Endothelial cell of umbilical vein (primary cell): ENCODE results near the gene PRRT4. TPM values are rescaled to one million over a fixed set of nuclear protein-coding genes. Genes with fewer than 3 reads are reported as not detected.
A peak's percentile ranks its signal among the peaks of the same experiment; 100 is the strongest.

Source experiments
- BruUV-seq: library from RNA; stranded (reverse); fragments of 400-500 nt; replicated peaks from 2 replicates; lab custom pipeline; 2021; lab: Mats Ljungman, UMichigan
- CTCF ChIA-PET: fragments of 300-600, 350-600 bp; sonication (Branson Sonifier 250); formaldehyde crosslinking; loops from one replicate; lab custom pipeline; 2021; ENCODE audit warnings: antibody characterized with exemption, inconsistent platforms; lab: Charles Lee
- POLR2A ChIA-PET: fragments of 300-600, 350-600 bp; sonication (Branson Sonifier 250); formaldehyde crosslinking; loops from one replicate; lab custom pipeline; 2021; ENCODE audit warnings: antibody characterized with exemption, inconsistent platforms; lab: Charles Lee
- DNase-seq: peaks from one replicate; pipeline ENCODE4 v3.0.0-alpha.2; 2011; ENCODE audit warnings: low read depth, low spot score
- FAIRE-seq: peaks from 2 replicates; lab custom pipeline; 2011; peaks lifted over from hg19 to GRCh38; lab: Jason Lieb, UNC
- H2AFZ ChIP-seq: 2 replicates; pipeline ENCODE4 v1.6.0; 2012; ENCODE audit warnings: low read depth, low read length, control low read depth, inconsistent platforms
- H3K27ac ChIP-seq: 2 replicates; pipeline ENCODE4 v1.5.1; 2011; ENCODE audit warnings: low read depth, mild to moderate bottlenecking, control low read depth, low read length, moderate library complexity; ENCODE audit not compliant: insufficient read depth
- H3K27me3 ChIP-seq, 2 experiments: 2 replicates each; pipeline versions ENCODE4 v1.6.0 to v1.6.1; 2011; ENCODE audit warnings: low read length in 2 of 2, mixed read lengths in 1 of 2; ENCODE audit not compliant: control insufficient read depth in 2 of 2, insufficient read depth in 2 of 2
- H3K36me3 ChIP-seq, 2 experiments: 2 replicates in 1 of 2; 3 replicates in 1 of 2; pipeline ENCODE4 v1.5.1; 2011; ENCODE audit warnings: low read length in 2 of 2, mild to moderate bottlenecking in 1 of 2, moderate library complexity in 1 of 2; ENCODE audit not compliant: control insufficient read depth in 2 of 2, insufficient read depth in 2 of 2; ENCODE audit errors: extremely low read depth in 1 of 2
- H3K4me1 ChIP-seq: 3 replicates; pipeline ENCODE4 v1.5.1; 2011; ENCODE audit warnings: mild to moderate bottlenecking, low read length; ENCODE audit not compliant: control insufficient read depth, insufficient read depth; ENCODE audit errors: extremely low read depth
- H3K4me2 ChIP-seq: 2 replicates; pipeline ENCODE4 v1.6.1; 2011; ENCODE audit warnings: low read length, control low read depth, mixed read lengths; ENCODE audit not compliant: insufficient read depth
- H3K4me3 ChIP-seq, 3 experiments: fragments of 200-600 bp in 1 of 3; sonication (generic), shearing (Covaris generic) in 1 of 3; replicated peaks in 1 of 3; 2 replicates each; pipeline ENCODE4 v1.5.1; 2011 to 2016; ENCODE audit warnings: control low read depth in 3 of 3, low read length in 3 of 3, mild to moderate bottlenecking in 2 of 3, inconsistent platforms in 1 of 3, low read depth in 1 of 3, moderate library complexity in 1 of 3; ENCODE audit not compliant: insufficient read depth in 1 of 3
- H3K79me2 ChIP-seq: 2 replicates; pipeline ENCODE4 v1.6.0; 2012; ENCODE audit warnings: low read length, inconsistent platforms; ENCODE audit not compliant: control insufficient read depth, insufficient read depth
- H3K9ac ChIP-seq: replicated peaks from 2 replicates; pipeline ENCODE3; 2011; ENCODE audit warnings: low read length, control low read depth; ENCODE audit not compliant: insufficient read depth; ENCODE audit errors: extremely low read depth
- H3K9me1 ChIP-seq: replicated peaks from 3 replicates; pipeline ENCODE4 v1.6.0; 2011; ENCODE audit warnings: mild to moderate bottlenecking, low read length; ENCODE audit not compliant: control insufficient read depth, insufficient read depth; ENCODE audit errors: extremely low read depth
- H3K9me3 ChIP-seq: replicated peaks from 2 replicates; pipeline ENCODE4 v1.5.1; 2012; ENCODE audit warnings: low read length, inconsistent platforms; ENCODE audit not compliant: control insufficient read depth, insufficient read depth
- H4K20me1 ChIP-seq: replicated peaks from 2 replicates; pipeline ENCODE3; 2011; ENCODE audit warnings: mild to moderate bottlenecking, low read length; ENCODE audit not compliant: control insufficient read depth, insufficient read depth; ENCODE audit errors: extremely low read depth
- EZH2 ChIP-seq: IDR thresholded peaks from 2 replicates; pipeline ENCODE4 v1.6.1; 2012; ENCODE audit warnings: borderline replicate concordance, low read depth, mild to moderate bottlenecking, moderate library complexity, low read length, inconsistent platforms; ENCODE audit not compliant: severe bottlenecking
- FOS ChIP-seq: IDR thresholded peaks from 2 replicates; pipeline ENCODE4 v1.6.1; 2011; ENCODE audit warnings: mild to moderate bottlenecking, low read length, moderate library complexity, borderline replicate concordance; ENCODE audit not compliant: insufficient read depth
- GATA2 ChIP-seq: IDR thresholded peaks from 2 replicates; pipeline ENCODE4 v1.7.0; 2011; ENCODE audit warnings: low read depth, mild to moderate bottlenecking, moderate library complexity, mixed read lengths, low read length; ENCODE audit not compliant: insufficient read length, insufficient read depth
- JUN ChIP-seq: IDR thresholded peaks from 2 replicates; pipeline ENCODE4 v1.6.1; 2011; ENCODE audit warnings: borderline replicate concordance, low read depth; ENCODE audit not compliant: insufficient read length, insufficient read depth
- MAX ChIP-seq: IDR thresholded peaks from 2 replicates; pipeline ENCODE4 v1.6.1; 2011; ENCODE audit not compliant: insufficient read depth, insufficient read length
- MYC ChIP-seq: IDR thresholded peaks from one replicate; pipeline ENCODE4 v1.6.1; 2011; ENCODE audit warnings: mild to moderate bottlenecking, low read depth, low read length
- dilution Hi-C: fragments of 300-500 bp; cut with MboI; formaldehyde crosslinking; loops from one replicate; pipeline ENCODE4 v1.15.0; 2019; ENCODE audit warnings: low sequenced_read_pairs; ENCODE audit not compliant: extremely low pct_ligation_motif_present
- intact Hi-C: fragments of 100-400 bp; cut with micrococcal nuclease; formaldehyde crosslinking; loops from one replicate; pipeline ENCODE4 v1.10.0; 2022
- polyA plus RNA-seq, 4 experiments: library from polyadenylated mRNA; depleted of rRNA in 3 of 4; stranded (reverse) in 3 of 4; unstranded in 1 of 4; fragments of >200 nt; gene quantifications; 2 replicates each; pipeline versions ENCODE4 v1.2.1 to v1.2.3, GENCODE V29; 2011 to 2012; ENCODE audit warnings: missing spikeins in 1 of 4
- total RNA-seq: library from RNA; stranded (reverse); gene quantifications from 2 replicates; pipeline ENCODE4 v1.2.3, GENCODE V29; 2021
- TF ChIP-seq, protein P1 (sequence below), 2 donors: IDR thresholded peaks; 1 replicate in 1 of 2; 2 replicates in 1 of 2; pipeline ENCODE4 v1.5.1; 2011; ENCODE audit warnings: low read length in 2 of 2, mild to moderate bottlenecking in 2 of 2, moderate library complexity in 2 of 2, control low read depth in 1 of 2, inconsistent platforms in 1 of 2, low read depth in 1 of 2; ENCODE audit not compliant: insufficient read depth in 1 of 2; ENCODE audit errors: extremely low read depth in 1 of 2

Gene PRRT4
- total and polyA plus RNA-seq, 2 donors (not counting 3 experiments of a cell fraction or from before 2014, with no cell fraction given), result 0.03 TPM; not detected in 1

GRCh38 chr7:128398016-128398840 lies 36.7 kb upstream of the PRRT4 start:
- Histone ChIP-seq H3K4me3 (no peak overlapping the region), H3K9ac (no peak overlapping the region), H3K9me1 (no peaks in the 10 kb centered on the region), H3K4me1 (no peaks in the 10 kb centered on the region), H3K4me2 (no peak overlapping the region), H3K36me3 (peaks cover 7 to 60% of the 10 kb centered on the region in 2 experiments), H3K27me3 (no peaks in the 10 kb centered on the region), H3K79me2 (peaks cover 3% of the 10 kb centered on the region), H3K27ac (no peak overlapping the region), H2AFZ (no peak overlapping the region), H3K9me3 (no peaks in the 10 kb centered on the region), H4K20me1 (no peaks in the 10 kb centered on the region)
- FAIRE-seq, result peak; percentile 86
- ChIA-PET POLR2A (no interaction called here), CTCF (interaction anchor here (1.0 to 4.7 kb wide), 8 partner anchors 9 to 63 kb away, joined by 3 to 74 read pairs (median 12); partner anchors contain the start of gene IMPDH1)
- no TSS peak for BruUV-seq
- TF ChIP-seq MYC, result no peak
- TF ChIP-seq, protein P1, sequence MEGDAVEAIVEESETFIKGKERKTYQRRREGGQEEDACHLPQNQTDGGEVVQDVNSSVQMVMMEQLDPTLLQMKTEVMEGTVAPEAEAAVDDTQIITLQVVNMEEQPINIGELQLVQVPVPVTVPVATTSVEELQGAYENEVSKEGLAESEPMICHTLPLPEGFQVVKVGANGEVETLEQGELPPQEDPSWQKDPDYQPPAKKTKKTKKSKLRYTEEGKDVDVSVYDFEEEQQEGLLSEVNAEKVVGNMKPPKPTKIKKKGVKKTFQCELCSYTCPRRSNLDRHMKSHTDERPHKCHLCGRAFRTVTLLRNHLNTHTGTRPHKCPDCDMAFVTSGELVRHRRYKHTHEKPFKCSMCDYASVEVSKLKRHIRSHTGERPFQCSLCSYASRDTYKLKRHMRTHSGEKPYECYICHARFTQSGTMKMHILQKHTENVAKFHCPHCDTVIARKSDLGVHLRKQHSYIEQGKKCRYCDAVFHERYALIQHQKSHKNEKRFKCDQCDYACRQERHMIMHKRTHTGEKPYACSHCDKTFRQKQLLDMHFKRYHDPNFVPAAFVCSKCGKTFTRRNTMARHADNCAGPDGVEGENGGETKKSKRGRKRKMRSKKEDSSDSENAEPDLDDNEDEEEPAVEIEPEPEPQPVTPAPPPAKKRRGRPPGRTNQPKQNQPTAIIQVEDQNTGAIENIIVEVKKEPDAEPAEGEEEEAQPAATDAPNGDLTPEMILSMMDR (IDR thresholded peaks at IDR 0.05; ENCODE audit: extremely low read depth in 1 of 2, insufficient read depth in 1 of 2, low read depth in 1 of 2, low read length in 2 of 2), result peak; percentile 80 to 92
- peak; percentile 42 for DNase-seq
- dilution Hi-C loops (no loop called here), intact Hi-C loops (loop anchor here (1.0 kb wide), 2 partner anchors 27 to 61 kb away; no protein-coding TSS in a partner anchor)

GRCh38 chr7:128396357-128396756 lies 34.9 kb upstream of the PRRT4 start:
- no peak overlapping the region for H3K27ac ChIP-seq
- no peak overlapping the region for H3K4me2 ChIP-seq
- POLR2A ChIA-PET, result no interaction called here
- no TSS peak for BruUV-seq
- TF ChIP-seq, protein P1 (IDR thresholded peaks at IDR 0.05; ENCODE audit: extremely low read depth in 1 of 2, insufficient read depth in 1 of 2, low read depth in 1 of 2, low read length in 2 of 2), result no peak
- TF ChIP-seq EZH2 (no peak), MYC (no peak), GATA2 (no peak), MAX (no peak), JUN (no peak), FOS (no peak)
- dilution Hi-C loops, result no loop called here
- H3K9me1 ChIP-seq, result no peaks in the 10 kb centered on the region
- FAIRE-seq, result no peak
- intact Hi-C loops, result no loop called here
- no peak overlapping the region for H2AFZ ChIP-seq
- peaks cover 5 to 62% of the 10 kb centered on the region in 2 experiments for H3K36me3 ChIP-seq
- no peak overlapping the region for H3K9ac ChIP-seq
- H3K4me3 ChIP-seq, result no peak overlapping the region
- no peaks in the 10 kb centered on the region for H3K27me3 ChIP-seq
- CTCF ChIA-PET, result interaction anchor here (1.1 to 20.6 kb wide), 4 partner anchors 9 to 45 kb away, joined by 3 to 778 read pairs (median 38); partner anchors contain the start of gene RBM28
- no peaks in the 10 kb centered on the region for H3K9me3 ChIP-seq
- no peak for DNase-seq
- H3K4me1 ChIP-seq, result no peaks in the 10 kb centered on the region
- H3K79me2 ChIP-seq, result no peaks in the 10 kb centered on the region
- H4K20me1 ChIP-seq, result no peaks in the 10 kb centered on the region
